ENCODE results near the gene PTPRG. TPM values are rescaled to one million over a fixed set of nuclear protein-coding genes. Genes with fewer than 3 reads are reported as not detected.
A peak's percentile ranks its signal among the peaks of the same experiment; 100 is the strongest.

PTPRG gene
- total and polyA plus RNA-seq, 2 of the 13 experiments (the other 11 are each of a cell fraction or from before 2014, with no cell fraction given), result 8.0 to 25.3 TPM

DNA sequence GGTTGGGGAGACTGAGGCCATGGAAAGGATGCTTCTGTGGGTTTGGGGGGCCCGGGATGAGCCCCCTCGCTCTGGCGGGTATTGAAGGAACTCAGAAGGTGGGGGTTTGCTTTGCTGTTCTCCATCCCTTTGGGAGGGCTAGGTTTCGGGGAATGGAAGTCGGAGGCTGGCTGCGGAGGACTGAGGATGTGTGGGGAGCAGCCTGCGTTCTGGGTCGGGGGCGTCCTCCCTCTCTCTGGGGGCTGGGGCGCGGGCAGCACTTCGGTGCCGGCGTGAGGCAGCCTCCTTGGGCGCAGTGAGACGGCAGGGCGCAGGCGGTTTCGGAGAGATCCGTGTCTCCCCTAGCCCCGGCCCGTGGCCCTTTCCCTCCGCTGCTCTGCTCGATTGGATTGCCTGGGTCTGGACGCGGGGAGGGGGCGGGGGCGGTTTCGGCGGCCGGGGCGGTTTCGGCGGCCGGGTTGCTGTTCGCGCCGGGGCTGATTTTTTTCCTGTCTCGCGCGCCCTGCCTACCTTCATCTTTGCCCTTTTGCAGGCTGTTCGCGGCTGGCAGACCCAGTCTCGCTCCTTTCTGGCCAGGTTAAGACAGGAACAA lies 1.4 kb downstream of the PTPRG start (continued):
- TF ChIP-seq SAP130 (CRISPR knock-in tag; IDR thresholded peaks at IDR 0.05; ENCODE audit: low read depth), result peak; percentile 42
- no peak for TF ChIP-seq SMARCC2 (IDR thresholded peaks at IDR 0.05)
- TF ChIP-seq SALL2 (CRISPR knock-in tag; IDR thresholded peaks at IDR 0.05), result 0 out of 2 replicates have a peak, but pooled peaks have one; percentile 14
- TF ChIP-seq ZNF770 (CRISPR knock-in tag; IDR thresholded peaks at IDR 0.05), result peak; percentile 18; the same call in 1 of the 2 replicates
- TF ChIP-seq RFX1 (IDR thresholded peaks at IDR 0.05), result no peak
- no peak for TF ChIP-seq CENPT (CRISPR knock-in tag; IDR thresholded peaks at IDR 0.05; ENCODE audit: low read depth)
- TF ChIP-seq, protein P1, sequence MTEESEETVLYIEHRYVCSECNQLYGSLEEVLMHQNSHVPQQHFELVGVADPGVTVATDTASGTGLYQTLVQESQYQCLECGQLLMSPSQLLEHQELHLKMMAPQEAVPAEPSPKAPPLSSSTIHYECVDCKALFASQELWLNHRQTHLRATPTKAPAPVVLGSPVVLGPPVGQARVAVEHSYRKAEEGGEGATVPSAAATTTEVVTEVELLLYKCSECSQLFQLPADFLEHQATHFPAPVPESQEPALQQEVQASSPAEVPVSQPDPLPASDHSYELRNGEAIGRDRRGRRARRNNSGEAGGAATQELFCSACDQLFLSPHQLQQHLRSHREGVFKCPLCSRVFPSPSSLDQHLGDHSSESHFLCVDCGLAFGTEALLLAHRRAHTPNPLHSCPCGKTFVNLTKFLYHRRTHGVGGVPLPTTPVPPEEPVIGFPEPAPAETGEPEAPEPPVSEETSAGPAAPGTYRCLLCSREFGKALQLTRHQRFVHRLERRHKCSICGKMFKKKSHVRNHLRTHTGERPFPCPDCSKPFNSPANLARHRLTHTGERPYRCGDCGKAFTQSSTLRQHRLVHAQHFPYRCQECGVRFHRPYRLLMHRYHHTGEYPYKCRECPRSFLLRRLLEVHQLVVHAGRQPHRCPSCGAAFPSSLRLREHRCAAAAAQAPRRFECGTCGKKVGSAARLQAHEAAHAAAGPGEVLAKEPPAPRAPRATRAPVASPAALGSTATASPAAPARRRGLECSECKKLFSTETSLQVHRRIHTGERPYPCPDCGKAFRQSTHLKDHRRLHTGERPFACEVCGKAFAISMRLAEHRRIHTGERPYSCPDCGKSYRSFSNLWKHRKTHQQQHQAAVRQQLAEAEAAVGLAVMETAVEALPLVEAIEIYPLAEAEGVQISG (CRISPR knock-in tag; IDR thresholded peaks at IDR 0.05), result peak; percentile 38; the same call in 1 of the 2 replicates
- TF ChIP-seq MAFF (IDR thresholded peaks at IDR 0.05; ENCODE audit: low read depth, low read length), result no peak
- TF ChIP-seq, protein P2, sequence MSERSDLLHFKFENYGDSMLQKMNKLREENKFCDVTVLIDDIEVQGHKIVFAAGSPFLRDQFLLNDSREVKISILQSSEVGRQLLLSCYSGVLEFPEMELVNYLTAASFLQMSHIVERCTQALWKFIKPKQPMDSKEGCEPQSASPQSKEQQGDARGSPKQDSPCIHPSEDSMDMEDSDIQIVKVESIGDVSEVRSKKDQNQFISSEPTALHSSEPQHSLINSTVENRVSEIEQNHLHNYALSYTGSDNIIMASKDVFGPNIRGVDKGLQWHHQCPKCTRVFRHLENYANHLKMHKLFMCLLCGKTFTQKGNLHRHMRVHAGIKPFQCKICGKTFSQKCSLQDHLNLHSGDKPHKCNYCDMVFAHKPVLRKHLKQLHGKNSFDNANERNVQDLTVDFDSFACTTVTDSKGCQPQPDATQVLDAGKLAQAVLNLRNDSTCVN (CRISPR knock-in tag; IDR thresholded peaks at IDR 0.05; ENCODE audit: borderline replicate concordance), result no peak
- TF ChIP-seq ZKSCAN8 (CRISPR knock-in tag; IDR thresholded peaks at IDR 0.05; ENCODE audit: borderline replicate concordance), result no peak
- TF ChIP-seq TBP (CRISPR knock-in tag; IDR thresholded peaks at IDR 0.05), result no peak
- TF ChIP-seq ZNF792 (CRISPR knock-in tag; IDR thresholded peaks at IDR 0.05), result no peak
- peak; percentile 62 for TF ChIP-seq KMT2A (CRISPR knock-in tag; IDR thresholded peaks at IDR 0.05)
- TF ChIP-seq, protein P3, sequence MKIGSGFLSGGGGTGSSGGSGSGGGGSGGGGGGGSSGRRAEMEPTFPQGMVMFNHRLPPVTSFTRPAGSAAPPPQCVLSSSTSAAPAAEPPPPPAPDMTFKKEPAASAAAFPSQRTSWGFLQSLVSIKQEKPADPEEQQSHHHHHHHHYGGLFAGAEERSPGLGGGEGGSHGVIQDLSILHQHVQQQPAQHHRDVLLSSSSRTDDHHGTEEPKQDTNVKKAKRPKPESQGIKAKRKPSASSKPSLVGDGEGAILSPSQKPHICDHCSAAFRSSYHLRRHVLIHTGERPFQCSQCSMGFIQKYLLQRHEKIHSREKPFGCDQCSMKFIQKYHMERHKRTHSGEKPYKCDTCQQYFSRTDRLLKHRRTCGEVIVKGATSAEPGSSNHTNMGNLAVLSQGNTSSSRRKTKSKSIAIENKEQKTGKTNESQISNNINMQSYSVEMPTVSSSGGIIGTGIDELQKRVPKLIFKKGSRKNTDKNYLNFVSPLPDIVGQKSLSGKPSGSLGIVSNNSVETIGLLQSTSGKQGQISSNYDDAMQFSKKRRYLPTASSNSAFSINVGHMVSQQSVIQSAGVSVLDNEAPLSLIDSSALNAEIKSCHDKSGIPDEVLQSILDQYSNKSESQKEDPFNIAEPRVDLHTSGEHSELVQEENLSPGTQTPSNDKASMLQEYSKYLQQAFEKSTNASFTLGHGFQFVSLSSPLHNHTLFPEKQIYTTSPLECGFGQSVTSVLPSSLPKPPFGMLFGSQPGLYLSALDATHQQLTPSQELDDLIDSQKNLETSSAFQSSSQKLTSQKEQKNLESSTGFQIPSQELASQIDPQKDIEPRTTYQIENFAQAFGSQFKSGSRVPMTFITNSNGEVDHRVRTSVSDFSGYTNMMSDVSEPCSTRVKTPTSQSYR (CRISPR knock-in tag; IDR thresholded peaks at IDR 0.05; ENCODE audit: borderline replicate concordance), result no peak
- TF ChIP-seq PATZ1 (CRISPR knock-in tag; IDR thresholded peaks at IDR 0.05), result peak; percentile 53
- no peak for TF ChIP-seq E2F1 (CRISPR knock-in tag; IDR thresholded peaks at IDR 0.05)
- no peak for TF ChIP-seq TARDBP (CRISPR knock-in tag; IDR thresholded peaks at IDR 0.05)
- TF ChIP-seq ZSCAN9 (CRISPR knock-in tag; IDR thresholded peaks at IDR 0.05; ENCODE audit: borderline replicate concordance), result no peak

Data from HepG2 (cell line).